HG03108 (cell line): ENCODE results near the gene SPOCK2.

Experiments used
- ATAC-seq: cut with Tn5 transposase; IDR thresholded peaks from one replicate; pipeline ENCODE4 v1.9.1; 2021; ENCODE audit warnings: moderate library complexity; ENCODE audit not compliant: unreplicated experiment

SPOCK2 gene

DNA sequence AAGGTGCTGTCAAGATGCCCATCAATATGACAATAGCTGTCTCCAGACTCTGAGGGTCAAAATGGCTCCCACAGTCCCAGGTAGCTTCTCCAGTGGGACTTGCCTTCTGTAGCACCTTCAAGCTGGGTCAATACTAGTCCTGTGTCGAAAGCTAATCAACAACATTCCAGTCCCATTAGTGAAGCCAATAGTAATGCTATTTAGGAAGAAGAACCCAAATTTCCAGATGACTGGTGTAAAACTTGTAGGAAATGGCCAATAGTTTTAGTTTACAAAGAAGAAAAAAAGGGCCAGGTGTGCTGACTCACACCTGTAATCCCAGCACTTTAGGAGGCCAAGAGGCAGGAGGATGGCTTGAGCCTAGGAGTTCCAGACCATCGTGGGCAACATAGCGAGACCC lies 2.0 kb upstream of the SPOCK2 start:
- no peak for ATAC-seq

DNA sequence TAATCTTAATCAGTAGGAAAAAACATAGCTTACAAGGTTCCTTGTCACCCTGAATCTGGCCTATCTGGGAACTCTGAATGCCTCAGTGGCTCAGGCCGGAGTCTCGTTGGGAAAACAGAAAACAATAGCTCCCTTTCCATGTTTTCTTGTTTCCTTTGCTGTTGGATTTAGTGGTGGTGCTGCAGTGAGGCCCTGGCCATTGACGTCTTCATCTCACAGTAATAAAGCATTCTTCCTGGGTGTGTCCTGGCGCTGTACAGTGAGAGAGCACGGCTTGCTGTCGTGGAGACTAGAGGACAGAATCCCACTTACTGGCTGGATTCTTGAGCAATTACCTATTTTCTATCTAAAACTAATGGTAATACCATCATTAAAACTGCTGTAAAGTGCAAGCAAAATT lies 1.3 kb upstream of the SPOCK2 start:
- no peak for ATAC-seq

DNA sequence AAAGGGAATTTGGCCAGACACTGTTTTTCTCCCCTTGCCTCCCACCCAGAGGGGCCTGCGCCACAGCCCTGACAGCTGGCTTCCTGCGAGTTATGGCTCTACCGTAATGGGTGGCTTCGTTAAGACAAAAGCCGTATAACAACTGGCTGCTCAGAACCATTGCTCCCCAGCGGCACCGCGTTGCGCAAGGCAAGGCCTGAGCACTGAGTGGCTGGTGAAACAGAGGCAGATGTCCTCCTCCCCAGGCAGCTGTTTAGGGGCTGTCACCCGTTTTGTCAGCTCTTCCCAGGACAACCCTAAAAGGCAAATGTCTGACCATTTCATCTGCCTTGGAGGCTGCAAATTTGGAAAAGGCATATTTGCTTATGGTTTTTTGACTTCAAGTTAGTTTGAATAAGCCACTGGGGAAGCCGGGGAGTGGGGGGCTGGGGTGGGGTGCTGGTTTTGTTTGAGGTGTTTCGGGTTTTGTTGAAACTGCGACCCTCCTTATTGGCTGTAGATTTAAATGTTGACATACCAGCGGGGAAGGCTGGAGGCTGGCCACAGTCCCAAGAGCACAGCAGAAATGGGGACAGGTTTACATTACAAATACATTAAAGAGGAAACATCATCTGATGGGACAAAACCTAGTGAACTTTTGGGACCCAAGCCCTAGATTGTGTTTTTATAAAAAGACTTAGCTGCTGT lies 681 bp upstream of the SPOCK2 start:
- no peak for ATAC-seq

DNA sequence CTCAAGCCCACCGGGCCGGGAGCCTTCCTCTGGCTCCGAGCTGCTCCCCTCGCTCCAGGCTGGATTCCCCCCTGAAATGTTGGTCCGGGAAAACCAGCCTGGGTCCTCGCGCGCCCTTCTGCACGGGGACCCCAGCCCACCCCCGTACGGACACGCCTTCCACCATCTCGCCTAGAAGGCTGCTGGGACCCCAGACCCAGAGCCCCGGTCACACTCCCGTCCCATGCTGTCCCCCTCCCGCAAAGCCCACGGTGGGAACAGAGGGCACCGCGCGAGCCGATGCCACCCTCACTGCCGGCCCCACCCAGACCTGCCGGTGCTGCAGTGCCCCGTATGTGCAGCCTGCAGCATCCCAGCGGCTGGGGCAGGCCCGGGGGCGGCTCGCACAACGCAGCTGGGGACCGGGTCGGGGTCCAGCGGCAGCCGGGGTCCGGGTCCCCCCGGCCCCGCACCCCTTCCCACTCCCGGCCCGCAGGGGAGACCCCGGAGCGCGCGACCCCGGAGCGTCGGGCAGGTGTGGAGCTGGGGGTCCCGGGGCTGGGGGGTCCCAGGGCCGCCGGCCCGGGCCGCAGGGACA lies 871 bp downstream of the SPOCK2 start:
- no peak for ATAC-seq

DNA sequence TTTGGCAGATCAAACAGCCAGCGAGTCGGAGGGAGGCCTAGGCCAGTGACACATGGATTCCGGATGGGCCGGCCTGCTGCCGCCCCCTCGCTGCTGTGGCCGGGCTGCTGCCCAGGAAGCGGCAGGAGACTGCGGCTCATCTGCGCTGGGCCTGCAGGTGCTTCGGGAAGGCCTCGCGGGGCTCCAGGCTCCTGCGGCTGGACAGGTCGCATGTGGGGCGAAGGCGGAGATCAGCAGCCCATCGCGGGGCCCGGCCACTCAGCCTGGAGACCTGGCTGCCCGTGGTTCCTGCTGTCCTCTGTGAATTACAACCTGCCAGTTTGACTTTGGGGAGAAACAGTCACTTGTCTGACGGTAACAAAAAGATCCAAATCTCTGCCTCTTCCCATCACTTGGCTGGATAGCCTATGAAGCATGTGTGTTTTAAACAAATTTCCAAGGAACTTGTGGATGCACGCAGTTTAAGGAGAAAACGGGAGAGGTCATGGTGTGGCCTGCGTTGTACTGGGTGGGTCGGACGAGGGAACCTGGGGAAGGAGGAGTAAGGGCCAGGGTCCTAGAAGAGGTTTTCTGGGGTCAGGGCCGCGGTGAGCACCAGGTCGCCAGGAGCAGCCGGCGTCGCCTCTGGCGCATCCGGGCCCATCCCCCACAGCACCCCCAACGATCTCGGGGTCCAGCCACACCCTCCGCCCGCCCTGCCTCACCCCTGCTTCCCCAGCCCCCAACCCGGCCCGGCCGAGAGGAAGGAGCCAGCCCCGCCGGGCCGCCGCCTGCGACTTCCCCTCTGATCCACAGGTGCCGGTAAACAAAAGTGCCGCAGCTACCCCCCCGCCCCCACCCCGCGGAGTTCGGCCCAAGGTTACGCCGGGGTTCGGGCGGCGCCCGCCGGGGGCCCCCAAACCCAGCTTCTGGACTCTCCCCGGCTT lies 1.6 kb downstream of the SPOCK2 start:
- ATAC-seq, result no peak

DNA sequence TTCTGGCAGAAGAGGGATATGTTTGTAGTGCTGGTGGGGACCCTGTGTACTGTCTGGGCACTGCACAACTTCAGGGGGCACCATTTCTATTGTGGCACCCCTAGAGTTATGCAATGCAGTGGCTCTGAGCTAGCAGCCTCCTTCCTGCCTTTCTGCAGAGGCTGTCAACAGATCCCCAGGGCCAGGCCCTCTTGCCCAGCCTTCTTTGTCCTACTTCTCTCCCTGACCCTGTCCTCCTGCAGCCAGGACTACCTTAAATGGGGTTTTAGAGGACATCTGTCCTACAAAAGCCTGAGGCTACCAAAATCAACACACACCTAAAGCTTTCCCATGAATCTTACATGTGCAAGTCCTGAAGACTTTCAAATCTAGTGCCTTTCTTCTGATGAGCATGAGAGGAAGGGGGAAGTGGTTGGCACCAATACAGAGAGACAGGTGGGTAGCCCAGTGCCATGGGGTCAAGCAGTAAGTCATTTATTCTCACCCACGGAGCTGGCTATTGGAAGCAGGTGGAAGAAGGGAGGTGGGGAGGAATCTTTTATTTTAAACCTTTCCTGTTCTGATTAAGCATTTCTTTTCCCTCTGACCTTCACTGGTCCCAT lies 2.4 kb downstream of the SPOCK2 start:
- ATAC-seq, result no peak

DNA sequence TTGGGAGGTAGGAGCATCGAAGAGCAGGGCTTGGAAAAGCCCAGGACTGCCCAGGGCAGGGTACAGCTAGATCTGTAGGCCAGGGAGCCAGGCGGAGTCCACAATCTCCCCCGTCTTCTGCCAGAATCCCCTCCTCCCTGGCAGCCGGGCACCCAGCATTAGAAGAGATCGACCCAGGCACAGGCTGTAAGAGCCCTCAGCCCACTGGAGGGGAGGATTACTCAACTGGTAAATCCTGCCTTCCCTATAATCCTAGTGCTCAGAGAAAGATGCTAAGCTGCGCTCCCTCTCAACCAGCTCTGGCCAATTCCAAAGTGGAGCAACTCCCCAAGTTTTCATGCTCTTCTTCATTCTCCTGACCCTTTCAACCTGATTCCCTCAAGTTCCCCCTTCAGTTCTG lies 3.2 kb downstream of the SPOCK2 start:
- no peak for ATAC-seq

DNA sequence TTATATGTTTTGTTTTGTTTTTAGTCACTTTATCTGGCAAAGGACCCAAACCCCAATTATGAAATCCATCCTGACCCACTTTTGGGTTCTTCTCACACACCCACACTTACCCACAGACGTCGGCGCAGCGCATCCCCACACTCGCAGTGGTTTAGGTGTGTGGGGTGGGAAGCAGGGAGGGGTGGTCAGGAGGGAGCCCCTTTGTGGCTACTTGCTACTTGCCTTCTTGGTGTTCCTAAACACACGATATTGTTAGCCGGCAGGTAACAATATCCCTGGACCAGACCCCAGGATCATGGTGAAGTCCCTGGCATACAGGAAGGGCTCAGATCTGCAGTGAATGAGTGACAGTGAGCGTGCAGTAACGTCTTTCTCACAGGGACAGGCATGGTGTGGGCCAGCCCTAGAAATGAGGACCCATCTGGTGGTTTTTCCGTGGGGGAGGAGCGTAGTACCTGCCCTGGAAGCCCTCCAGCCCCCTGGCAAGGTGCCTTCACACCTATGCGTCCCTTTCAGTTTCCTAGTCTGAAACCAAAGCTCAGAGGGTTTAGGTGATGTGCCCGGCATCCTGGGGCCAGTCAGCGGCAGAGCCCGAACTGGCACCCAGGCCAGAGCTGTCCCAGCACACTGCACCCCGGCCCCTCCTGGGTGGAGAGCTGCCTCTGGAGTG lies 4.4 kb downstream of the SPOCK2 start:
- ATAC-seq, result no peak

DNA sequence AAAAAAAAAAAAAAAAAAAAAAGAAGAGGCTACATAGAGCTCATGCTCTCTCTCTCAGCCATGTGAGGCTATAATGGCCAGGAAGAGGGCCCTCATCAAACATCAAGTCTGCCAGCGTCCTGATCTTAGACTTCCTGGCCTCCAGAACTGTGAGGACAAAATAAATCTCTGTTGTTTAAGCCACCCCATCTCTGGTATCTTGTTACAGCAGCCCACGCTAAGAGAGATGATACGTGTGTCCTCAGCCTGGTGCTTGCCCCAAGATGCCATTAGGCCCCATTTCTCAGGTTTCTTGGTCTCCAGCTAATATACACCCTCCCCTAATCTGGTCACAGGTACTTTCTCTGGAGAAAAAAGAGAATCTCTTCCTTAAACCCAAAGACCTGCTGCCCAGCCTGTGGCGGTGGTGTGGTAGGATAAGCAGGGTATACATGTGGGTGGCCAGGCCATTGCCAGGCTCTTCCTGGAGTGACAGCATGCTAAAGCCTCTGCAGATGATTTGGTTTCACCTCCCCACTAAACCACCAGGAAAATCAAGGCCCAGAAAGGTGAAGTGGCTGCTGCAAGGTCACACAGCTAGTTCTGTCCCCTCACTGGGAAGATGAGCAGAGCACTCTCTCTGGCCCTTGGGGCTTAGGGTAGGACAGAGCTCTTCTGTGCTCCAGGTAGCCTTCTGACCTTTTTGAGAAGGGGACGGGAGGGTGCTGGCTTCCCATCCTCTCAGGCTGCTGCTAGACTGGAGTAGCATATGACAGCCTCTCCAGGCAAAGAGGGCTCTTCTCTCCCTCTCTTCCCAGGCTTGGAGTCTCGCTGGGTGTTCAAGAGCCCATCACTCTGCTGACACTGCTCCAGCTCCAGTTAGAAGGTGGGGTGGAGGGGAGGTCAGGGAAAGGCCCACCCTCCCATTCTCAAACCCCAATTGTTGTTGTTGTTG lies 5.2 kb downstream of the SPOCK2 start:
- no peak for ATAC-seq

DNA sequence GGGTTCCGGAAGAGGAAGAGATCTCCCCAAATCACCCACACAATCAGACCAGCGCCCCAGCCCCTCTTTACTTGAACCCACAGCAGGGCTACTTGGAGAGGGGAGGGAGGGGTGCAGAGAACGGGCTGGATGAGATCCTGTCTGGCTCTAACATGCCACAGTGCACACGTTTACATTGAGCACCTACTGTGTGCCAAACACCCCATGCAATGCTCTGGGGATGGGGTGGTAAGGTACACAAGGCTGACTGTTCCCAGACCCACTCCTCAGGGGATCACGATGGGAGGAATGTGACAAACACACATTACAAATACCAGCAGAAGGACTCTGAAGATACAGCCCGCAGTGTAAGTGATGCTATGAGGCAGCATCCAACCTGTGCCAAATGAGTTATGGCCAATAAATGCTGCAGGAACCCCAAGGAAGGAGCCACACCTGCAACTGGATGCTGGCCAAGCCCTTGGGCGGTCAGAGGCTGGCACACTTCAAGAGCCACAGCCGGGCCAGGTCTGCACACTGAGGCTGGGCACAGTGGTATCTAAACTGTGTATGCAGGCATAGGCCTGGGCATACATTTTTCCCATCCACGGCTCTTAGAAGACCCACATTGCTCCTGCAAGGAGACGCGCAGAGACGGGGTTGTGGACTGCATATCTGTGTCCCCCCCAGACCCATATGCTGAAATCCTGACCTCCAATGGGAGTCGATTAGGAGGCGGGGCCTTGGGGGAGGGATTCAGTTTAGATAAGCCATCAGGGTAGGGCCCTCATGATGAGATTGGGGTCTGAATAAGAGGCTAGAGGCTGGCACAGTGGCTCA lies 6.4 kb downstream of the SPOCK2 start:
- no peak for ATAC-seq

DNA sequence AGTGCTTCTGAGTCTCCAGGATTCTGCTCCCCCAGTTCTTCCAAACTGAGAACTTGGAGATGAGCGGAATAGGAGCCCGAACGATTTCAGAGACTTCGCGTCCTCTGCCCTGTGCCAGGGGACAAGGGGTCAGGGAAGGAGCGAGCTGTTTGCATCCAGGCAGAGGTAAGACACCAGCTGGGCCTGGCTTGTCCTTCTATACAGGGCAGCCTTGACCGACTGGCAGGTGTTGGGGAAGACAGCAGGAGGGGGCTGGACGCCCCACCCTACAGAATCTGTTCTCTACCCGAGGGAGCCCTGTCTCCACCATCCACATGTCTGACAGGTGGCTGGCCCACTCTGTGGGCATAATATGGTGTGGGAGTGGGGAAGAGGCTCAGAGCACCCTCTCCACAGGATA lies 7.1 kb downstream of the SPOCK2 start:
- ATAC-seq, result no peak

DNA sequence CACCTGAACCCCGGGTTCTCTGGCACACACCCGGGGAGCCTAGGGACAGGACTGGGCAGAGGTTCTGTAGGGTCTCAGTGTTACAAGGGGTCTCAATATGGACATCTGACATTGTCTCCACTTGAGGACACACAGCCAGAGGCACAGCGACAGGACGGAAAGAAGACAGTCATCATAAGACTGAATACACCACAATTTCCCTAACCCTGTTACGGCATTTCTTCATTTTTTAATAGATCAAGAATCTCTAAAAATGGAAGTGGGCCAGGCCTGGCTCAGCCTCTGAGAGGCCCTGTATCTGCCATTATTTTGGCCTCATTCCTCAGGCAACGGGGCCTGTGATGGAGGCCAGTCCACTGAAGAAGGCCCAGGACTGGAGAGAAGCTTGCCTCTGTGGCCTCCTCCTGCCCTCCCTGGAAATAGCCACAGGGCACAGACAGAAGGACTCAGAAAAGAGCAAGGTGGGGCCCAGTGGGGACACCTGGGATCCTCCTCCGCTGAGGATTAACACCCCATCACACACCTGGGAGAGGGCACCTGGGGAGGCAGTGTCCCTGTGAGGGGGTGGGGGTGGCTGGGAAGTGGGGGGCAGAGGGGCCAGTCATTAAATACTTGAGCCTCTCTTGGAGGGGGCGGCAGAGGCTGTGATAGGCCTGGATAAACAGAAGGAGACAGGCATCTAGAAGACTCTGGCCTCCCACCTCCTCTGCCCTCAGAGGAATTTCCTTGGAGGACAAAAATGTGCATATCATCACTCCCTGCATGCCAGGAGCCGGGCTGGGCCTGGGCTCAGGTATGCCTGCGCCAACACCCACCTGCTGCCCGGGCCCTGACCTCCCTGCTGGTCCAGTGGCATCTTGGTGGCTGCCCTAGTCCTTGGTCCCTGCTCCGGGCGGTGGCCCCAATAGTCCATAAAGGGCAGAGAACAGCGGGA lies 8.0 kb downstream of the SPOCK2 start:
- no peak for ATAC-seq

DNA sequence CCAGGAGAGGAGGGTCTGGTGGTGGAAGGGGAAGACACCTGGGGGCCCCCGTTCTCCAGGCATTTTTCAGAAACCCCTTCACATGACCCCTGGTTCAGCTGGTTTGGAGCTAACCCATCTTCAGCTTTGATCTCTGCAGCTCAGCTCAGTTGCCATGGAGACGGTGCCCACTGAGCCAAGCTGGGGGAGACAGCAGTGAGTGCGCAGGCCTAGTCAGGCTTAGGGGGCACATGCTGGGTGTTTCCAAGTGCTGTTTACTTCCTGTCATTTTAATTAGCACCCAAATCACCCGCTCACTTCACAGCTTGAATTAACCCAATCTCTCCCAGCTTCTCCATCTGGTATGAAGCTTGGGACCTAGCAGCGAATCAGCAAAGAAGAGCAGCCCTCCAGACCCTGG lies 9.0 kb downstream of the SPOCK2 start:
- no peak for ATAC-seq

DNA sequence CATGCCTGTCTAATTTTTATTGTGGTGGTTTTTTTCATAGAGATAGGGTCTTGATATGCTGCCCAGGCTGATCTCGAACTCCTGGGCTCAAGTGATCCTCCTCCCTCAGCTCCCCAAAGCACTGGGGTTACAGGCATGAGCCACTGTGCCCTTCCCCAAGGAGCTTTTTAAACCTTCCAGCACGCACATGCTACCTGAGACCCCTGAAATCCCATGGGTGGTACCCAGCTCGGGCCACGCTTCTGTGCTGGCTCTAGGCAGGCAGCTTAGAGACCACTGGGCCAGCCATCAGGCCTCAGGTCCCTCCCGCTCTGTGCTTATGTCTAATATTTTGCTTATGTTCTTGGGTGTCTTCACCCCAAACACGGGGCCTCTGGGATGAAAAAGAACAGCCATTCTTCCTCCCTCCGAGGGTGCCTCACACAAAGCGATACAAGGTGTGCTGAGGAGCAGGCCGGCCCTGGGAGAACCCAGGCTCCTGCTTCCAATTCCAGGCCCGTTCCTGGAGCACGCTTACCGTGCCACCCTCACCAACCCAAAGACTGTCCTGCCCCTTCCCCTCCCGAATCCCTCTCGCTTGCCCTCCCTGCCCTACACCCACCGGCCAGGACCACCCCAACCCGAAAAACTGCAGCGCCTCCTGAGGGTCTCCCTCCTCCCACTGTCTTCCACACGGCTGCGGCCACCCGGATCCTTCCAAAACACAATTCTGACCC lies 10.9 kb downstream of the SPOCK2 start:
- no peak for ATAC-seq

DNA sequence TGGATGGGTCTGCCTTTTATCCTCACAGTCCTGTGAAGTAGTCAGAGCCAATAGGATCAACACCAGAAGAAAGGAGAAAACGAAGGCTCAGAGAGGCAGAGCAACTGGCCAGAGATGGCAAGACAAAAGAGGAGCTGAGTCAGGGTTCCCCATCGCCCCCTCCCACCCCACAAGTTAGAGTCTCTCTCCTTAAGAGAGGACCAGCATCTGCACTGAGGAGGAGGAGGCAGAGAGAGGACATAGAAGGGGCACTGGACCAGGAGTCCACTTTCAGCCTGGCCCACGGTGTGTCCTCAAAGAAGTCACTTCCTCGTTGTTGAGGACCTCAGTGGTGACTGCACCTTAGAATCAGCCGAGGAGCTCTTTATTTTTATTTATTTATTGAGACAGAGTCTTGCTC lies 11.6 kb downstream of the SPOCK2 start:
- ATAC-seq, result no peak

DNA sequence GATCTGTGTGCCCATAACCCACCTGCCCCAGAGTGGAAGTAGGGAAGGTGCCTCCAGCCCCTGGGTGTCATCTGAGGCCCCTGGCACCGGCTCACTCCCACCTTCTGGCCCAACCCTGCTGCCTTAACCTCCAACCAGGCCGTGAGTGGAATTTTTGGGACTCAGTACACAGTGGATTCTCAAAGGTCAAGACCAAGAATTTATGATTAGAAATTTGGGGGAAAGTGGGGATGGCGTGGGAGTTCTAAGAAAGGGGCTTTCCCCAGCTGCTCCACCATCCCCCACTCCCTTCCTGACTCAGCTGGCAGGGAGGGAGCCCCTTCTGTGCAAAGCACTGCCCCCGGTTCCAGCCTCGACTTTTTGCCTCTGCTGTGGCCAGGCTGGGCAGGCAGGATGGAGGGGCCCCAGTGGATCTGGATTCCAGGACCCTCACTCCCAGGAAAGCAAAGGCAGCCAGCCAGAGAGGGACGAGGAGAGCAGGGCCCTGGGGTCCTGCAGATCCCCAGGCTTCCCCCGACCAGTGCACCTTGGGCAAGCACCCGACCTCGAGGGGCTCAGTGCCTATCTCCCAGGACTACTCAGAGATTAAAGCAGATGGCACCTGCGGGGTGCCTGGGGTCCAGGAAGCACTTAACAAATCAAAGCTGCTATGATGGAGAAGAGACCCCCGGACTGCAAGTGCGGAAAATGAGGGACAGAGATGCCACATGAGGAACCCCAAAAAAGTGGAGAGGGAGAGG lies 12.8 kb downstream of the SPOCK2 start:
- ATAC-seq, result no peak
